GM12892 (cell line): ENCODE results near the gene MED9.

Experiments
- DNase-seq: peaks from one replicate; pipeline ENCODE4 v3.0.0; 2011; ENCODE audit not compliant: insufficient read length
- FAIRE-seq: peaks from 2 replicates; lab custom pipeline; 2011; peaks lifted over from hg19 to GRCh38; lab: Jason Lieb, UNC
- POLR2A ChIP-seq: IDR thresholded peaks from 2 replicates; pipeline ENCODE4 v1.6.1; 2011; ENCODE audit warnings: low read depth, low read length, control low read depth
- POLR2AphosphoS5 ChIP-seq: IDR thresholded peaks from 2 replicates; pipeline ENCODE4 v1.6.1; 2011; ENCODE audit warnings: low read depth, low read length, control low read depth
- TAF1 ChIP-seq: IDR thresholded peaks from 2 replicates; pipeline ENCODE4 v1.6.1; 2011; ENCODE audit warnings: low read depth, mild to moderate bottlenecking, control low read depth, low read length, borderline replicate concordance

The MED9 gene

DNA sequence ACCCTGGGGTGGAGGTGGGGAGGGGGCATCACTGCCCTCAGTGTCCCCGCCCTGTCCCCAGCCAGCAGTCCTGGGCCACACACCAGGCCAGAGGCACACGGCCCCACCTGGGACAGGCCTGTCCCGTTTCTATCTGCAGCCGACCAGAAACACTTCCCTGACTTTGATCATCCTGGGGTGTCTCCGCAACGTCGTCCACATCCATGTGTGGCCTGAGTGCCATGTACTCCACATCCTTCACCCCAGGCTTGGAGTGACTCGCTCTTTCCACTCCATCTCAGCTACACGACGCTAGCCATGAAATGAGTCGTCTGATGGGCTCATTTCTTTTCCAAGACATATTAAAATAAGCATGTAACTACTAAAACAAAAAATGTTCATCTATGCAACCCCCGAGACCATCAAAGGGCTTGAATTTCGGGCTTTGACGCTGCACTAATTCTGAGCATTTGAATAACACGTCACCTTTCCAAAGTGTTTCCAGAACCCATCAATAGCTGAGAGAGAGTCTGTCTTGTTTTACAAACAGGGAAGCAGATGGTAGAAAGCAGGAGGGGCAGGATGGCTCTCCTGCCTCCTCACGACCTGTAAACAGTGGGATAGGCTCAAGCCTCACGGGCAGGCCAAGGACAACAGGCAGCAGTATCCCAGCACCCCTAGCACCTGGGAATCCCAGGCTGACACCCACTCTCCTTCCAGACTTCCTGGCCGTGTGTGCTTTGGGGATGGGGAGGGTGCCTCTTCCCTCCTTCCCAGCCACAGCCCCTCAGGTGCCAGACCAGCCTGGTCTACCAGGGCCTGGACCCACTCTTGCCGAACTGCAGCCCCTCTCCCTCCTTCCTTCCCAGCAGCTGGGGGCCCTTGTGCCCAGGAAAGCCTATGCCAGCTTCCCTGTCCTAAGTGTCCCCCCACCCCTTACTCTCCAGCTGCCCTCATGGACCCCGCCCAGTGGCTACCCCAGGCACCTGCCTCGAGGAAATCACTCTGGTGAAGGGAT is 39.4 kb downstream of the MED9 start:
- no peak for DNase-seq
- TF ChIP-seq POLR2AphosphoS5 (no peak), TAF1 (no peak)
- no peak for FAIRE-seq

DNA sequence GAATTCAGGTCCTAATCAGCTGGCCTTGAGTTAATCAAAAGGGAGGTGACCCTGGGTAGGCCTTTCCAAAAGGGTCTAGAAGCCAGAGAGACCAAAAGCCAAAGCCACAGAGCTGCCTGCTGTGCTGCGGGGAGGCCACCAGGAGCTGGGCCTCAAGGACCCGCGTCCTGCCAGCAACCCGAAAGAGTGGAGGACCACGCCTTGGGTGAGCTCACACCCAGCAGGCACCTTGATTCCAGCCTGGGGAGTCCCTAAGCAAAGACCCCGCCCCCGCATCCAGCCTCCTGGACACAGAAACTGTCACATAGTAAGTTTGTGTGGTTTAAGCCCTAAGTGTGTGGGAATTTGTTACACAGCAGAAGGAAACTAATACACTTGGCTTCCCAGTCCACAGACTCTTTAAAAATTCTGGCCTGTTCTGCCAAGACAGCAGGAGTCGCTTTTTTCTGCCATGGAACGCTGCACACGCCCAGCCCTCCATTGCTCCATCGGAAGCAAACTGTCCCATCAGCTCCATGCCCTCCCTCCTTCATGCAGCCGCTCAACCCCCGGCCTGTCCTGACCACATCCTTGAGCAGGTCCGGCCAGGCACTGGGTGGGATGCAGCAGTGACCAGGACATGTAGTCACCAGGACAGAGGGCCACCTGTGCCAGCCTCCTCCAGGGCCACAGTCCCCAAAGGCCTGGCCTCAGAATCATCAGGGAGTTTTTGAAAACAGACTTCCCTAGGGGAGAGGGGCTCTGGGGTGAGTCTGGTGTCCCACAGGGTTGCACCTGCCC is 40.3 kb downstream of the MED9 start:
- no peak for TF ChIP-seq POLR2A
- TF ChIP-seq POLR2AphosphoS5: no peak
- no peak for TF ChIP-seq TAF1
- DNase-seq (no peak), FAIRE-seq (no peak)

DNA sequence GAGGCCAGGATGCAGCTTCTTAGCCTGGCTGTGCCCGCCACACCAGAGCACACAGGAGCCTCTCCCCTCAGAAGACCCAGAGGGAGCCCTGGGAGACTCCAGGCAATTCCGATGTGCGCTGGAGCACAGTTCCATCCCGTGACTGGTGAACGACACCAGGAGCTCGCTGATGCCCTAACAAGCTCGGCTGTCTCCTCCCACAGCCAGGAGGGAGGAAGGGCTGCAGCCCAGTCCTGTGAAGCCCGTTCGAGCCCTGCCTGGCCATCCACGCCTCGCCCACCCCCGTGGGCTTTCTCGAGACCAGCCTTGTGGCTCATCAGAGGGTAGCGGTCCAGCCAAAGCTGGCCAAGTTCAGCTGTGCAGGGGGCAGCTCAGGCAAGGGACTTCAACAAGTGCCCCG is 41.2 kb downstream of the MED9 start:
- DNase-seq (no peak), FAIRE-seq (no peak)
- TF ChIP-seq TAF1: no peak
- no peak for TF ChIP-seq POLR2AphosphoS5
- TF ChIP-seq POLR2A: no peak

DNA sequence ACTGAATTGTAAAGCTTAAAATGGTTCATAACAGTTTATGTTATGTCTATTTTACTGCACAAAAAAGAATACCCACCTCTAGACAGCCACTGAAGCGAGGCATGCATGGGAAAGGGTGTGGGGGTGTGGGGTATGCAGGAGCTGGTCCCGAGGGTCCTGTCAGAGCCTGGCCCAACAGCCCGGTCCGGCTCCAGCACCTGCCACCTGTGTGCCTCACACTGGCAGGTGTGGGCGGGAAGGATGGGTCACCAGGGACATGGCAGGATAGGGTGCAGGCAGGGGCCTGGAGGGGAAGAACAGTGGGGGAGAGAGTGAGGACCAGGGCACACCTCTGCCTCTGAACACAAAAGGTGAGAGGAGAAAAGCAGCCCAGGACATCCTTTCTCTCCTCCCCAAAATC is 42.2 kb downstream of the MED9 start:
- TF ChIP-seq TAF1 (no peak), POLR2A (no peak), POLR2AphosphoS5 (no peak)
- FAIRE-seq (no peak), DNase-seq (no peak)

DNA sequence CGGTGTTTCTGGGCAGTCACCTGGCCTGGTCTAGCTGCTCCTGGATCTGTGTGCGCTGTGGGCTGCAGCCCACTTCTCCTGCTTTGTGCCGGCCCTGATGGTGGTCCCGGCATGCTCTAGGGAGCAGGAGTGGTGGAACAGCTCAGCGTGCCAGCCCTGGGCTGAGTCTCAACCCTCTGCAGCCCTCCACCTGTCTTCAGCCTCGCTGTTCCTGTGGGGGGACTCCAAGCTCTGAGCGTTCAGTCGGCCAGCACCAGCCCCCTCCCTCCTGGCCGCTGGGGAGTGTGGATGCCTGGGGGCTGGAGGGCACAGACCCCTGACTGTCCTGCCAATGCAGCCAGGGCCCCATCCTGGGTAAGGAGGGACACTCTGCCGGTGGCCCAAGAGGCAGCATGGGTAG is 43.1 kb downstream of the MED9 start:
- TF ChIP-seq POLR2A: no peak
- TF ChIP-seq TAF1: no peak
- TF ChIP-seq POLR2AphosphoS5: no peak
- DNase-seq (no peak), FAIRE-seq (no peak)

DNA sequence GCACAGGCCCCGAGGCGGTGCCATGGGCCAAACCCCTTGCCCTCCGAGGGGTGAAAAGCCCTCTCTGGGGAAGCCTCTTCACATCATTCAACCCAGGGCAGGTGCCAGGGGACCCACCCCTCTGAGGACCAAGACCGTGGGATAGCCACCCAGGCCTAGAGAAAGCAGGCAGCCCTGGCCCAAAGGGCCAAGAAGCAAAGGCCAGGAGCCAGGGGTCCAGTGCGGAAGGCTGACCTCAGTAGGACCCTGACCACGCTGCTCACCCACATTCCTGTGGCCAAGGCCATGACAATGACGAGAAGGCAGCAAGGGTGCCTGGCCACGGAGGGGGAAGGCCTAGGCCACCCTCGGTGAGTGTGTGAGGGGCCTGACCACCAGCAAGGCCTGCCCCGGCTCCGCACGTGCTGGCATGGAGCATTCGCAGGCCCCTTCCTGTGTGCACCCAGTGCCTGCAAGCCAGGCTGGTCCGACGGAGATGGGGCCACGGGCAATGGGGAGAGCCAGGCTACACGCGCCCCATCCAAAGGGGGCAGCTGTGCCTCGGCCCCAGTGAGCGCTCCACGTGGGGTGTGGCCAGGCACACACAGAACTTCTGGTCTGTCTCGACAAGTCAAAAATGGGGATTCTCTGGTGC is 43.9 kb downstream of the MED9 start:
- no peak for FAIRE-seq
- no peak for TF ChIP-seq POLR2AphosphoS5
- no peak for TF ChIP-seq TAF1
- no peak for TF ChIP-seq POLR2A
- no peak for DNase-seq

DNA sequence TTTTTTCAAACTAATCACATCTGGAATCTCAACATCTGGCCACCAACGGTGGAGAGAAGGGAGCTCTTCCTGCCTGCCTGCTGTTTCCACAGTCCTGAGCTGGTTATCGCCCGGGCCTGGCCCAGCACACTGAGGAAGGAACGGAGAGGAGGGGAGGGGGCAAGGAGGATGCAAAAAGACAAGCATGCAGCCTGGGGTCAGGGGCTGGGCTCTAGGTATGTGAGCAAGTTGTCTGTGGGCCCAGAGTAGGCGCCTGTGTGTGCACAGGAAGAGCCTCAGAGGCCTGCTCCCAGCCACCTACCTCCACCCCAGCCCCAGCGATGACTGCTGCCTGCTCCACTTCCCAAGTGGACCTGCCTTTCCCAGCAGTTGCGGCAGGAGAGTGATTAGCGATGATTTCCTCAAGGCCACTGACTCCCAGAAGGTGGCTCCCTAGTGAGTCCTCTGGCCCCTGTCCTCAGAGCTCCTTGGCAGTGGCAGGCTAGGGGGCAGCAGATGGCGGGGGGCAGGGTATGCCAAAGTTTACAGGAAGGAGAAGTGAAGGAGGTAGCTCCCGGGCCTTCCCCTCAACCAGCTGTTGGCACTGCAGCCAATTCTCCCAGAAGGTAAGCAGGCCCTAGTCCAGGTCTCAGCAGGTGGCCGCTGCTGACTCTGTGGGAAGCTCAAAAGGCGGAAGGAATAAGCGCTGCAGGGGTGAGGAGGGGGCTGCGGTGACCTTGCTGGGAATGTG is 46.4 kb downstream of the MED9 start:
- FAIRE-seq (no peak), DNase-seq (no peak)
- TF ChIP-seq POLR2AphosphoS5: no peak
- no peak for TF ChIP-seq POLR2A
- no peak for TF ChIP-seq TAF1

DNA sequence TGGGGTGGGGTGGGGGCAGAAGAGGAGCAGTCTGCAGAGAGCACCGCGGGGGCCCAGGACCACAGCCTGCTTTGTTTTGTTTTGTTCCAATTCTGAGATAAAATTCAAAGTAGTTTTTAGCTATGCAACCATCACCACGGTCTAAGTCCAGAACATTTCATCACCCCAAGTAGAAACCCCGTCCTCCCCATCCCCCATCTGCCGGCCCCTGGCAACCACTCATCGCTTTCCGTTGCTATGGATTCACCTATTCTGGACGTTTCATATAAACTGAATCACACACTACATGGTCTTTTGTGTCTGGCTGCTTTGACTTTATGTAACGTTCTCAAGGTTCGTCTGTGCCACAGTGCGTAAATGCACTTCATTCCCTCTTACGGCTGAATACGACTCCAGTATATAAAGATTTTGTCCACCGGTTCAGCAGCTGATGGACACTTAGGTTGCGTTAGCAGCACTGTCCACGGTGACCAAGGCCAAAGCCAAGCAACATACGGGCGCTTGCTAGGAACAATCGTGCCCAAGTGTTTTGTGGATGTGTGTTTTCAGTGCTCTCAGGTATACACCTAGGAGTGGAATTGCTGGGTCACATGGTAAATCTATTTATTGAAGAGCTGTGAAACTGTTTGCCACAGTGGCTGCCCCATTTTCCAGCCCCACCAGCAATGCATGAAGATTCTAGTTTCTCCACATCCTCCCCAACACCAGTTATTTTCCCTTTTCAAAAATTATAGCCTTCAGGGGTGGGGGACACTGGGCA is 47.1 kb downstream of the MED9 start:
- no peak for DNase-seq
- TF ChIP-seq POLR2A: no peak
- no peak for TF ChIP-seq TAF1
- no peak for TF ChIP-seq POLR2AphosphoS5
- FAIRE-seq: no peak

DNA sequence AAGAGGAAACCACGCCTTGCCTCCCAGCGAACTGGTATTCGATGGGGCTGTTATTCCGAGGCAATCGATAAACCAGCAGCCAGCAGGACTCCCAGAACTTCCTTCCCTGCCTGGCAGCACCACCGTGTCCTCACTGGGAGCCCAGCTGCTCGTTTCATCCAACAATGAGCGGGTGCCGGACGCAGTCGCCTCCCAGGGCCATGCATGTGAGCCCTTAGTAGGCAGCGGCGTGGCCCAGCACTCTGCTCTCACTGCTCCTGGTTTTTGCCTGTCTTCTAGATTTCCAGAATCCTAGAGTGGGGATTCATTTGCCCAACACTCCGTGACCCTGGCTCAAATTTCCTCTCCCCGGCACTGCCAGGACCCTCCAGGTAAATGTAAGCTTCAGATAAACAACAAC is 48.5 kb downstream of the MED9 start:
- FAIRE-seq (no peak), DNase-seq (no peak)
- TF ChIP-seq POLR2A (no peak), POLR2AphosphoS5 (no peak), TAF1 (no peak)

DNA sequence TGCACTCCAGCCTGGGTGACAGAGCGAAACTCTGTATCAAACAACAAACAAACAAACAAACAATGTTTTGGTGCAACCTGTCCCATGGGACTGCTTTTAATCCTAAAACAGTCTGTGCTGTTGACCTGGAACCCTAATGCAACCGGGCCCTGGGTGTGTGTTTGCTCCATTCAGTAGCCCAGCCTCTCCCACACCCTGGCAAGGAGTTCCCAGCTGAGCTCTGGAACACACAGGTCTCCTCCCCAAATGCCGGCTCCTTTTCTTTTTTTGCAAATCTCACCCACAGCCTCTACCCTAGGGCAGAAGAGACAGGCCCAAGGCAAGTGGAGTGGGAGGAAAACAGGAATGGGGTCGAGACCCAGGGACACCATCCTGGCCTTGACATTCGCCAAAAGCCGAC is 49.2 kb downstream of the MED9 start:
- DNase-seq (no peak), FAIRE-seq (no peak)
- no peak for TF ChIP-seq POLR2AphosphoS5
- no peak for TF ChIP-seq TAF1
- no peak for TF ChIP-seq POLR2A
